ENCODE data around the gene USB1.

DNA sequence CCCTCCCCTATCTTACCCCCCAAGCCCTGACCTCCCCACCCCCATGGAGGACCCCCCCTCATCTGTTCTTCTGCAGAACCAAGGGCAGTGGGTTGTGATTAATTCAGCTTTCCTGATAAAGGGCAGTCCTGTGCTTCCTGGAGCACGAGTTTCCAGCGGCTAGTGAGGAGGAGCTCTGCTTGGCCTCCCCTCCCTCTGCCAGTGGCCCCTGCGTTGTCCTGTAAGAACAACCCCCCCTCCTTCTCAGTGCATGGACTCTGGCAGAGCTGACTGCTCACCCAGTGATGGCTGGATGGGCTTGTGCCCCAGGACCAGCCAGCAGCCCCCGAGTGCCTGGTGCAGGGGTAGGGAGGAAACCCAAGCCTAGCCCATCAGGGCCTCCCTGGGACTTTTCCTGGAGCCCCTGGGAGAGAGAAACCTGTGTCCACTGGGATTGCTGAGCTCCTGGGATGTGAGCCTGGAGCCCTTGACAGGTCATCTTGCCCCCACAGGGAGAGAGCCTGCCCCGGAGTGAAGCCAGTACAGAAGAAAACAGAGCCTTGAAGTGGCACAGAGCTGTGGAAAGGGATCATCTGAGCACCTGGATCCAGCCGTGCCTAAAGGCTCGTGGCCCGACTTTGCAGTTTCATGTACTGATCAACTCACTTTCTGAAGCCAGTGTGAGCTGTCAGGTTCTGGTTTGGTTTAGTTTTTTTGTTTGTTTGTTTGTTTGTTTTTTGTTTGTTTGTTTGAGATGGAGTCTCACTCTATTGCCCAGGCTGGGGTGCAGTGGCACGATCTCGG, 50.8 kb downstream of the USB1 start:
- TF ChIP-seq ZNF76 (tag by site-specific recombination; IDR thresholded peaks at IDR 0.05; ENCODE audit: borderline replicate concordance, low read depth) (no peak), TRIM28 (IDR thresholded peaks at IDR 0.05; ENCODE audit: borderline replicate concordance, low read length) (no peak), ZNF791 (tag by site-specific recombination; IDR thresholded peaks at IDR 0.05) (no peak), ZNF837 (tag by site-specific recombination; IDR thresholded peaks at IDR 0.05) (no peak), SETDB1 (IDR thresholded peaks at IDR 0.05; ENCODE audit: insufficient read length, low read length) (no peak), ZBTB17 (tag by site-specific recombination; IDR thresholded peaks at IDR 0.05) (no peak)
- TF ChIP-seq, protein P1, sequence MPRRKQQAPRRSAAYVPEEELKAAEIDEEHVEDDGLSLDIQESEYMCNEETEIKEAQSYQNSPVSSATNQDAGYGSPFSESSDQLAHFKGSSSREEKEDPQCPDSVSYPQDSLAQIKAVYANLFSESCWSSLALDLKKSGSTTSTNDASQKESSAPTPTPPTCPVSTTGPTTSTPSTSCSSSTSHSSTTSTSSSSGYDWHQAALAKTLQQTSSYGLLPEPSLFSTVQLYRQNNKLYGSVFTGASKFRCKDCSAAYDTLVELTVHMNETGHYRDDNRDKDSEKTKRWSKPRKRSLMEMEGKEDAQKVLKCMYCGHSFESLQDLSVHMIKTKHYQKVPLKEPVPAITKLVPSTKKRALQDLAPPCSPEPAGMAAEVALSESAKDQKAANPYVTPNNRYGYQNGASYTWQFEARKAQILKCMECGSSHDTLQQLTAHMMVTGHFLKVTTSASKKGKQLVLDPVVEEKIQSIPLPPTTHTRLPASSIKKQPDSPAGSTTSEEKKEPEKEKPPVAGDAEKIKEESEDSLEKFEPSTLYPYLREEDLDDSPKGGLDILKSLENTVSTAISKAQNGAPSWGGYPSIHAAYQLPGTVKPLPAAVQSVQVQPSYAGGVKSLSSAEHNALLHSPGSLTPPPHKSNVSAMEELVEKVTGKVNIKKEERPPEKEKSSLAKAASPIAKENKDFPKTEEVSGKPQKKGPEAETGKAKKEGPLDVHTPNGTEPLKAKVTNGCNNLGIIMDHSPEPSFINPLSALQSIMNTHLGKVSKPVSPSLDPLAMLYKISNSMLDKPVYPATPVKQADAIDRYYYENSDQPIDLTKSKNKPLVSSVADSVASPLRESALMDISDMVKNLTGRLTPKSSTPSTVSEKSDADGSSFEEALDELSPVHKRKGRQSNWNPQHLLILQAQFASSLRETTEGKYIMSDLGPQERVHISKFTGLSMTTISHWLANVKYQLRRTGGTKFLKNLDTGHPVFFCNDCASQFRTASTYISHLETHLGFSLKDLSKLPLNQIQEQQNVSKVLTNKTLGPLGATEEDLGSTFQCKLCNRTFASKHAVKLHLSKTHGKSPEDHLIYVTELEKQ (tag by site-specific recombination; IDR thresholded peaks at IDR 0.05; ENCODE audit: borderline replicate concordance) = no peak
- TF ChIP-seq, protein P2, sequence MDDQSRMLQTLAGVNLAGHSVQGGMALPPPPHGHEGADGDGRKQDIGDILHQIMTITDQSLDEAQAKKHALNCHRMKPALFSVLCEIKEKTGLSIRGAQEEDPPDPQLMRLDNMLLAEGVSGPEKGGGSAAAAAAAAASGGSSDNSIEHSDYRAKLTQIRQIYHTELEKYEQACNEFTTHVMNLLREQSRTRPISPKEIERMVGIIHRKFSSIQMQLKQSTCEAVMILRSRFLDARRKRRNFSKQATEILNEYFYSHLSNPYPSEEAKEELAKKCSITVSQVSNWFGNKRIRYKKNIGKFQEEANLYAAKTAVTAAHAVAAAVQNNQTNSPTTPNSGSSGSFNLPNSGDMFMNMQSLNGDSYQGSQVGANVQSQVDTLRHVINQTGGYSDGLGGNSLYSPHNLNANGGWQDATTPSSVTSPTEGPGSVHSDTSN (CRISPR knock-in tag; IDR thresholded peaks at IDR 0.05) = no peak
- TF ChIP-seq, protein P3, sequence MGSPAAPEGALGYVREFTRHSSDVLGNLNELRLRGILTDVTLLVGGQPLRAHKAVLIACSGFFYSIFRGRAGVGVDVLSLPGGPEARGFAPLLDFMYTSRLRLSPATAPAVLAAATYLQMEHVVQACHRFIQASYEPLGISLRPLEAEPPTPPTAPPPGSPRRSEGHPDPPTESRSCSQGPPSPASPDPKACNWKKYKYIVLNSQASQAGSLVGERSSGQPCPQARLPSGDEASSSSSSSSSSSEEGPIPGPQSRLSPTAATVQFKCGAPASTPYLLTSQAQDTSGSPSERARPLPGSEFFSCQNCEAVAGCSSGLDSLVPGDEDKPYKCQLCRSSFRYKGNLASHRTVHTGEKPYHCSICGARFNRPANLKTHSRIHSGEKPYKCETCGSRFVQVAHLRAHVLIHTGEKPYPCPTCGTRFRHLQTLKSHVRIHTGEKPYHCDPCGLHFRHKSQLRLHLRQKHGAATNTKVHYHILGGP (tag by site-specific recombination; IDR thresholded peaks at IDR 0.05) = no peak
- TF ChIP-seq, protein P4, sequence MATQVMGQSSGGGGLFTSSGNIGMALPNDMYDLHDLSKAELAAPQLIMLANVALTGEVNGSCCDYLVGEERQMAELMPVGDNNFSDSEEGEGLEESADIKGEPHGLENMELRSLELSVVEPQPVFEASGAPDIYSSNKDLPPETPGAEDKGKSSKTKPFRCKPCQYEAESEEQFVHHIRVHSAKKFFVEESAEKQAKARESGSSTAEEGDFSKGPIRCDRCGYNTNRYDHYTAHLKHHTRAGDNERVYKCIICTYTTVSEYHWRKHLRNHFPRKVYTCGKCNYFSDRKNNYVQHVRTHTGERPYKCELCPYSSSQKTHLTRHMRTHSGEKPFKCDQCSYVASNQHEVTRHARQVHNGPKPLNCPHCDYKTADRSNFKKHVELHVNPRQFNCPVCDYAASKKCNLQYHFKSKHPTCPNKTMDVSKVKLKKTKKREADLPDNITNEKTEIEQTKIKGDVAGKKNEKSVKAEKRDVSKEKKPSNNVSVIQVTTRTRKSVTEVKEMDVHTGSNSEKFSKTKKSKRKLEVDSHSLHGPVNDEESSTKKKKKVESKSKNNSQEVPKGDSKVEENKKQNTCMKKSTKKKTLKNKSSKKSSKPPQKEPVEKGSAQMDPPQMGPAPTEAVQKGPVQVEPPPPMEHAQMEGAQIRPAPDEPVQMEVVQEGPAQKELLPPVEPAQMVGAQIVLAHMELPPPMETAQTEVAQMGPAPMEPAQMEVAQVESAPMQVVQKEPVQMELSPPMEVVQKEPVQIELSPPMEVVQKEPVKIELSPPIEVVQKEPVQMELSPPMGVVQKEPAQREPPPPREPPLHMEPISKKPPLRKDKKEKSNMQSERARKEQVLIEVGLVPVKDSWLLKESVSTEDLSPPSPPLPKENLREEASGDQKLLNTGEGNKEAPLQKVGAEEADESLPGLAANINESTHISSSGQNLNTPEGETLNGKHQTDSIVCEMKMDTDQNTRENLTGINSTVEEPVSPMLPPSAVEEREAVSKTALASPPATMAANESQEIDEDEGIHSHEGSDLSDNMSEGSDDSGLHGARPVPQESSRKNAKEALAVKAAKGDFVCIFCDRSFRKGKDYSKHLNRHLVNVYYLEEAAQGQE (tag by site-specific recombination; IDR thresholded peaks at IDR 0.05) = no peak
- TF ChIP-seq, protein P5, sequence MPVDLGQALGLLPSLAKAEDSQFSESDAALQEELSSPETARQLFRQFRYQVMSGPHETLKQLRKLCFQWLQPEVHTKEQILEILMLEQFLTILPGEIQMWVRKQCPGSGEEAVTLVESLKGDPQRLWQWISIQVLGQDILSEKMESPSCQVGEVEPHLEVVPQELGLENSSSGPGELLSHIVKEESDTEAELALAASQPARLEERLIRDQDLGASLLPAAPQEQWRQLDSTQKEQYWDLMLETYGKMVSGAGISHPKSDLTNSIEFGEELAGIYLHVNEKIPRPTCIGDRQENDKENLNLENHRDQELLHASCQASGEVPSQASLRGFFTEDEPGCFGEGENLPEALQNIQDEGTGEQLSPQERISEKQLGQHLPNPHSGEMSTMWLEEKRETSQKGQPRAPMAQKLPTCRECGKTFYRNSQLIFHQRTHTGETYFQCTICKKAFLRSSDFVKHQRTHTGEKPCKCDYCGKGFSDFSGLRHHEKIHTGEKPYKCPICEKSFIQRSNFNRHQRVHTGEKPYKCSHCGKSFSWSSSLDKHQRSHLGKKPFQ (tag by site-specific recombination; IDR thresholded peaks at IDR 0.05) = no peak
- TF ChIP-seq, protein P6, sequence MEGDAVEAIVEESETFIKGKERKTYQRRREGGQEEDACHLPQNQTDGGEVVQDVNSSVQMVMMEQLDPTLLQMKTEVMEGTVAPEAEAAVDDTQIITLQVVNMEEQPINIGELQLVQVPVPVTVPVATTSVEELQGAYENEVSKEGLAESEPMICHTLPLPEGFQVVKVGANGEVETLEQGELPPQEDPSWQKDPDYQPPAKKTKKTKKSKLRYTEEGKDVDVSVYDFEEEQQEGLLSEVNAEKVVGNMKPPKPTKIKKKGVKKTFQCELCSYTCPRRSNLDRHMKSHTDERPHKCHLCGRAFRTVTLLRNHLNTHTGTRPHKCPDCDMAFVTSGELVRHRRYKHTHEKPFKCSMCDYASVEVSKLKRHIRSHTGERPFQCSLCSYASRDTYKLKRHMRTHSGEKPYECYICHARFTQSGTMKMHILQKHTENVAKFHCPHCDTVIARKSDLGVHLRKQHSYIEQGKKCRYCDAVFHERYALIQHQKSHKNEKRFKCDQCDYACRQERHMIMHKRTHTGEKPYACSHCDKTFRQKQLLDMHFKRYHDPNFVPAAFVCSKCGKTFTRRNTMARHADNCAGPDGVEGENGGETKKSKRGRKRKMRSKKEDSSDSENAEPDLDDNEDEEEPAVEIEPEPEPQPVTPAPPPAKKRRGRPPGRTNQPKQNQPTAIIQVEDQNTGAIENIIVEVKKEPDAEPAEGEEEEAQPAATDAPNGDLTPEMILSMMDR (tag by site-specific recombination; IDR thresholded peaks at IDR 0.05) = no peak

Measured in HEK293 (cell line).